ENCODE measurements around the gene UBA1. TPM values are rescaled to one million over a fixed set of nuclear protein-coding genes. Genes with fewer than 3 reads are reported as not detected.

Gene UBA1
- total and polyA plus RNA-seq, 10 of the 15 experiments (the other 5 are each of a cell fraction or from before 2014, with no cell fraction given): 60.4 to 314 (median 216) TPM

DNA sequence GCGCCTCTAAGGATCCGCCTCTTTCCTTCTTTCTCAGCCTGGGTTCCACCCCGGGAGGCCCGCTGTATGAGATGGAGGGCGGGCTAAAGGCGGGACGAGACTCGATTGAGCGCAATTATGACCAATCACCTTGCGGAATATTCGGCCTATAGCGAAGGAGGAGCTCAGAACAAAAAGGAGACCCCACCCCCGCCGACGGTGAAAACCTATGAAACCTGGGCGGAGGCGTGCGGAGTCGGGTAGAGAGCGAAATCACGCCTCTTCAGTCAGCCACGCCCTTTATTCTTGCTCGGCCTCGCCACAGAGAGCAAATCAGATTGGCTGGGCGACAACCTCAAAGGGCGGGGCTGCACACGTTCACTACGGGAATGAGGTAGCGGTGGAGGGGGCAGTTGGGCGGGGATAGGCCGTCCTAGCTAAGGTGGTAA, 24.2 kb downstream of the UBA1 start (continued):
- TF ChIP-seq, protein P1, sequence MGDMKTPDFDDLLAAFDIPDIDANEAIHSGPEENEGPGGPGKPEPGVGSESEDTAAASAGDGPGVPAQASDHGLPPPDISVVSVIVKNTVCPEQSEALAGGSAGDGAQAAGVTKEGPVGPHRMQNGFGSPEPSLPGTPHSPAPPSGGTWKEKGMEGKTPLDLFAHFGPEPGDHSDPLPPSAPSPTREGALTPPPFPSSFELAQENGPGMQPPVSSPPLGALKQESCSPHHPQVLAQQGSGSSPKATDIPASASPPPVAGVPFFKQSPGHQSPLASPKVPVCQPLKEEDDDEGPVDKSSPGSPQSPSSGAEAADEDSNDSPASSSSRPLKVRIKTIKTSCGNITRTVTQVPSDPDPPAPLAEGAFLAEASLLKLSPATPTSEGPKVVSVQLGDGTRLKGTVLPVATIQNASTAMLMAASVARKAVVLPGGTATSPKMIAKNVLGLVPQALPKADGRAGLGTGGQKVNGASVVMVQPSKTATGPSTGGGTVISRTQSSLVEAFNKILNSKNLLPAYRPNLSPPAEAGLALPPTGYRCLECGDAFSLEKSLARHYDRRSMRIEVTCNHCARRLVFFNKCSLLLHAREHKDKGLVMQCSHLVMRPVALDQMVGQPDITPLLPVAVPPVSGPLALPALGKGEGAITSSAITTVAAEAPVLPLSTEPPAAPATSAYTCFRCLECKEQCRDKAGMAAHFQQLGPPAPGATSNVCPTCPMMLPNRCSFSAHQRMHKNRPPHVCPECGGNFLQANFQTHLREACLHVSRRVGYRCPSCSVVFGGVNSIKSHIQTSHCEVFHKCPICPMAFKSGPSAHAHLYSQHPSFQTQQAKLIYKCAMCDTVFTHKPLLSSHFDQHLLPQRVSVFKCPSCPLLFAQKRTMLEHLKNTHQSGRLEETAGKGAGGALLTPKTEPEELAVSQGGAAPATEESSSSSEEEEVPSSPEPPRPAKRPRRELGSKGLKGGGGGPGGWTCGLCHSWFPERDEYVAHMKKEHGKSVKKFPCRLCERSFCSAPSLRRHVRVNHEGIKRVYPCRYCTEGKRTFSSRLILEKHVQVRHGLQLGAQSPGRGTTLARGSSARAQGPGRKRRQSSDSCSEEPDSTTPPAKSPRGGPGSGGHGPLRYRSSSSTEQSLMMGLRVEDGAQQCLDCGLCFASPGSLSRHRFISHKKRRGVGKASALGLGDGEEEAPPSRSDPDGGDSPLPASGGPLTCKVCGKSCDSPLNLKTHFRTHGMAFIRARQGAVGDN (IDR thresholded peaks at IDR 0.05): no peak
- no peak for TF ChIP-seq FOXM1 (IDR thresholded peaks at IDR 0.05; ENCODE audit: low read depth, low read length)
- TF ChIP-seq, protein P2, sequence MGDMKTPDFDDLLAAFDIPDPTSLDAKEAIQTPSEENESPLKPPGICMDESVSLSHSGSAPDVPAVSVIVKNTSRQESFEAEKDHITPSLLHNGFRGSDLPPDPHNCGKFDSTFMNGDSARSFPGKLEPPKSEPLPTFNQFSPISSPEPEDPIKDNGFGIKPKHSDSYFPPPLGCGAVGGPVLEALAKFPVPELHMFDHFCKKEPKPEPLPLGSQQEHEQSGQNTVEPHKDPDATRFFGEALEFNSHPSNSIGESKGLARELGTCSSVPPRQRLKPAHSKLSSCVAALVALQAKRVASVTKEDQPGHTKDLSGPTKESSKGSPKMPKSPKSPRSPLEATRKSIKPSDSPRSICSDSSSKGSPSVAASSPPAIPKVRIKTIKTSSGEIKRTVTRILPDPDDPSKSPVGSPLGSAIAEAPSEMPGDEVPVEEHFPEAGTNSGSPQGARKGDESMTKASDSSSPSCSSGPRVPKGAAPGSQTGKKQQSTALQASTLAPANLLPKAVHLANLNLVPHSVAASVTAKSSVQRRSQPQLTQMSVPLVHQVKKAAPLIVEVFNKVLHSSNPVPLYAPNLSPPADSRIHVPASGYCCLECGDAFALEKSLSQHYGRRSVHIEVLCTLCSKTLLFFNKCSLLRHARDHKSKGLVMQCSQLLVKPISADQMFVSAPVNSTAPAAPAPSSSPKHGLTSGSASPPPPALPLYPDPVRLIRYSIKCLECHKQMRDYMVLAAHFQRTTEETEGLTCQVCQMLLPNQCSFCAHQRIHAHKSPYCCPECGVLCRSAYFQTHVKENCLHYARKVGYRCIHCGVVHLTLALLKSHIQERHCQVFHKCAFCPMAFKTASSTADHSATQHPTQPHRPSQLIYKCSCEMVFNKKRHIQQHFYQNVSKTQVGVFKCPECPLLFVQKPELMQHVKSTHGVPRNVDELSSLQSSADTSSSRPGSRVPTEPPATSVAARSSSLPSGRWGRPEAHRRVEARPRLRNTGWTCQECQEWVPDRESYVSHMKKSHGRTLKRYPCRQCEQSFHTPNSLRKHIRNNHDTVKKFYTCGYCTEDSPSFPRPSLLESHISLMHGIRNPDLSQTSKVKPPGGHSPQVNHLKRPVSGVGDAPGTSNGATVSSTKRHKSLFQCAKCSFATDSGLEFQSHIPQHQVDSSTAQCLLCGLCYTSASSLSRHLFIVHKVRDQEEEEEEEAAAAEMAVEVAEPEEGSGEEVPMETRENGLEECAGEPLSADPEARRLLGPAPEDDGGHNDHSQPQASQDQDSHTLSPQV (IDR thresholded peaks at IDR 0.05): no peak
- peak; percentile 66; the same call in 1 of the 2 replicates for TF ChIP-seq CHD2 (IDR thresholded peaks at IDR 0.05; ENCODE audit: borderline replicate concordance, low read depth, low read length)
- no peak; the same call in 1 of the 2 replicates for TF ChIP-seq RUNX3 (IDR thresholded peaks at IDR 0.05; ENCODE audit: low read length)
- TF ChIP-seq NFIC (IDR thresholded peaks at IDR 0.05; ENCODE audit: low read depth, low read length): no peak
- TF ChIP-seq, protein P3, sequence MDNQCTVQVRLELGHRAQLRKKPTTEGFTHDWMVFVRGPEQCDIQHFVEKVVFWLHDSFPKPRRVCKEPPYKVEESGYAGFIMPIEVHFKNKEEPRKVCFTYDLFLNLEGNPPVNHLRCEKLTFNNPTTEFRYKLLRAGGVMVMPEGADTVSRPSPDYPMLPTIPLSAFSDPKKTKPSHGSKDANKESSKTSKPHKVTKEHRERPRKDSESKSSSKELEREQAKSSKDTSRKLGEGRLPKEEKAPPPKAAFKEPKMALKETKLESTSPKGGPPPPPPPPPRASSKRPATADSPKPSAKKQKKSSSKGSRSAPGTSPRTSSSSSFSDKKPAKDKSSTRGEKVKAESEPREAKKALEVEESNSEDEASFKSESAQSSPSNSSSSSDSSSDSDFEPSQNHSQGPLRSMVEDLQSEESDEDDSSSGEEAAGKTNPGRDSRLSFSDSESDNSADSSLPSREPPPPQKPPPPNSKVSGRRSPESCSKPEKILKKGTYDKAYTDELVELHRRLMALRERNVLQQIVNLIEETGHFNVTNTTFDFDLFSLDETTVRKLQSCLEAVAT (IDR thresholded peaks at IDR 0.05): no peak
- TF ChIP-seq, protein P4, sequence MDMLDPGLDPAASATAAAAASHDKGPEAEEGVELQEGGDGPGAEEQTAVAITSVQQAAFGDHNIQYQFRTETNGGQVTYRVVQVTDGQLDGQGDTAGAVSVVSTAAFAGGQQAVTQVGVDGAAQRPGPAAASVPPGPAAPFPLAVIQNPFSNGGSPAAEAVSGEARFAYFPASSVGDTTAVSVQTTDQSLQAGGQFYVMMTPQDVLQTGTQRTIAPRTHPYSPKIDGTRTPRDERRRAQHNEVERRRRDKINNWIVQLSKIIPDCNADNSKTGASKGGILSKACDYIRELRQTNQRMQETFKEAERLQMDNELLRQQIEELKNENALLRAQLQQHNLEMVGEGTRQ (IDR thresholded peaks at IDR 0.05; ENCODE audit: borderline replicate concordance, low read depth, low read length): no peak
- TF ChIP-seq ZNF207 (IDR thresholded peaks at IDR 0.05; ENCODE audit: borderline replicate concordance): no peak
- TF ChIP-seq, protein P5, sequence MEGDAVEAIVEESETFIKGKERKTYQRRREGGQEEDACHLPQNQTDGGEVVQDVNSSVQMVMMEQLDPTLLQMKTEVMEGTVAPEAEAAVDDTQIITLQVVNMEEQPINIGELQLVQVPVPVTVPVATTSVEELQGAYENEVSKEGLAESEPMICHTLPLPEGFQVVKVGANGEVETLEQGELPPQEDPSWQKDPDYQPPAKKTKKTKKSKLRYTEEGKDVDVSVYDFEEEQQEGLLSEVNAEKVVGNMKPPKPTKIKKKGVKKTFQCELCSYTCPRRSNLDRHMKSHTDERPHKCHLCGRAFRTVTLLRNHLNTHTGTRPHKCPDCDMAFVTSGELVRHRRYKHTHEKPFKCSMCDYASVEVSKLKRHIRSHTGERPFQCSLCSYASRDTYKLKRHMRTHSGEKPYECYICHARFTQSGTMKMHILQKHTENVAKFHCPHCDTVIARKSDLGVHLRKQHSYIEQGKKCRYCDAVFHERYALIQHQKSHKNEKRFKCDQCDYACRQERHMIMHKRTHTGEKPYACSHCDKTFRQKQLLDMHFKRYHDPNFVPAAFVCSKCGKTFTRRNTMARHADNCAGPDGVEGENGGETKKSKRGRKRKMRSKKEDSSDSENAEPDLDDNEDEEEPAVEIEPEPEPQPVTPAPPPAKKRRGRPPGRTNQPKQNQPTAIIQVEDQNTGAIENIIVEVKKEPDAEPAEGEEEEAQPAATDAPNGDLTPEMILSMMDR (IDR thresholded peaks at IDR 0.05 in 2 of 3, conservative IDR thresholded peaks at IDR 0.05 in 1 of 3; ENCODE audit: control insufficient read depth in 2 of 3, extremely low read depth in 1 of 3, insufficient read depth in 1 of 3, low read depth in 3 of 3, low read length in 3 of 3): no peak
- TF ChIP-seq MTA2 (IDR thresholded peaks at IDR 0.05; ENCODE audit: low read depth): no peak
- TF ChIP-seq GABPA (IDR thresholded peaks at IDR 0.05; ENCODE audit: low read depth): no peak
- TF ChIP-seq, protein P6, sequence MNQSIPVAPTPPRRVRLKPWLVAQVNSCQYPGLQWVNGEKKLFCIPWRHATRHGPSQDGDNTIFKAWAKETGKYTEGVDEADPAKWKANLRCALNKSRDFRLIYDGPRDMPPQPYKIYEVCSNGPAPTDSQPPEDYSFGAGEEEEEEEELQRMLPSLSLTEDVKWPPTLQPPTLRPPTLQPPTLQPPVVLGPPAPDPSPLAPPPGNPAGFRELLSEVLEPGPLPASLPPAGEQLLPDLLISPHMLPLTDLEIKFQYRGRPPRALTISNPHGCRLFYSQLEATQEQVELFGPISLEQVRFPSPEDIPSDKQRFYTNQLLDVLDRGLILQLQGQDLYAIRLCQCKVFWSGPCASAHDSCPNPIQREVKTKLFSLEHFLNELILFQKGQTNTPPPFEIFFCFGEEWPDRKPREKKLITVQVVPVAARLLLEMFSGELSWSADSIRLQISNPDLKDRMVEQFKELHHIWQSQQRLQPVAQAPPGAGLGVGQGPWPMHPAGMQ (IDR thresholded peaks at IDR 0.05; ENCODE audit: borderline replicate concordance): no peak
- TF ChIP-seq BRCA1 (IDR thresholded peaks at IDR 0.05; ENCODE audit: low read depth, low read length): no peak
- no peak for TF ChIP-seq SPI1 (IDR thresholded peaks at IDR 0.05; ENCODE audit: borderline replicate concordance, insufficient read depth, low read depth, low read length)
- no peak for TF ChIP-seq ESRRA (IDR thresholded peaks at IDR 0.05; ENCODE audit: low read length)

All from GM12878 (cell line).